Measurements from ENCODE around the gene OR51Q1.
A peak's percentile ranks its signal among the peaks of the same experiment; 100 is the strongest.

OR51Q1 gene

GRCh38 chr11:5421811-5422210 lies at the start of gene OR51Q1:
Gene OR51Q1, plus strand, starts transcription at chr11:5422111. Its CDS starts 90 bp downstream, at chr11:5422201.
- no peak for DNase-seq (ENCODE audit: low read depth, low spot score)
- no peak for TF ChIP-seq POLR2AphosphoS5 (IDR thresholded peaks at IDR 0.05; ENCODE audit: borderline replicate concordance, low read depth, low read length)
- no peak for TF ChIP-seq EZH2 (IDR thresholded peaks at IDR 0.05)
- no peak for TF ChIP-seq FOXP2 (optimal IDR thresholded peaks at IDR 0.05; ENCODE audit: control extremely low read depth, extremely low read length, insufficient read depth)
- Histone ChIP-seq H3K9me3 (ENCODE audit: low read depth, low read length) (no peaks in the 10 kb centered on the region), H3K4me3 (no peak within 1 kb of the TSS), H3K9ac (ENCODE audit: insufficient read length) (no peak within 1 kb of the TSS), H3K27ac (no peak within 1 kb of the TSS), H3K36me3 (ENCODE audit: insufficient read depth, low read length) (no peaks in the 10 kb centered on the region)

- H3K4me3 ChIP-seq: no peak overlapping the region
- no peak overlapping the region for H3K27ac ChIP-seq
- DNase-seq (ENCODE audit: low read depth, low spot score): peak; percentile 5
- no peaks in the 10 kb centered on the region for H3K9me3 ChIP-seq (ENCODE audit: low read depth, low read length)
- no peak overlapping the region for H3K9ac ChIP-seq (ENCODE audit: insufficient read length)
- no peak for TF ChIP-seq EZH2 (IDR thresholded peaks at IDR 0.05)
- no peak for TF ChIP-seq POLR2AphosphoS5 (IDR thresholded peaks at IDR 0.05; ENCODE audit: borderline replicate concordance, low read depth, low read length)
- TF ChIP-seq FOXP2 (optimal IDR thresholded peaks at IDR 0.05; ENCODE audit: control extremely low read depth, extremely low read length, insufficient read depth): no peak
- H3K36me3 ChIP-seq (ENCODE audit: insufficient read depth, low read length): no peaks in the 10 kb centered on the region
These were observed 41.1 kb upstream of the OR51Q1 start for GRCh38 chr11:5380740-5381342.

- TF ChIP-seq EZH2 (IDR thresholded peaks at IDR 0.05) (no peak), POLR2AphosphoS5 (IDR thresholded peaks at IDR 0.05; ENCODE audit: borderline replicate concordance, low read depth, low read length) (no peak), FOXP2 (optimal IDR thresholded peaks at IDR 0.05; ENCODE audit: control extremely low read depth, extremely low read length, insufficient read depth) (no peak)
- H3K9ac ChIP-seq (ENCODE audit: insufficient read length): no peak within 1 kb of the TSS
- H3K4me3 ChIP-seq: no peak within 1 kb of the TSS
- no peak for DNase-seq (ENCODE audit: low read depth, low spot score)
- no peak within 1 kb of the TSS for H3K27ac ChIP-seq
- H3K36me3 ChIP-seq (ENCODE audit: insufficient read depth, low read length): no peaks in the 10 kb centered on the region
- no peaks in the 10 kb centered on the region for H3K9me3 ChIP-seq (ENCODE audit: low read depth, low read length)
These were observed 38.3 kb upstream of the OR51Q1 start, which contains the start of gene OR51M1 for GRCh38 chr11:5383576-5383975. Gene OR51M1, plus strand, starts transcription at chr11:5383812. Its CDS starts 5,587 bp downstream, at chr11:5389399.

- Histone ChIP-seq H3K27ac (no peak overlapping the region), H3K9ac (ENCODE audit: insufficient read length) (no peak overlapping the region), H3K36me3 (ENCODE audit: insufficient read depth, low read length) (no peaks in the 10 kb centered on the region), H3K4me3 (no peak overlapping the region), H3K9me3 (ENCODE audit: low read depth, low read length) (no peaks in the 10 kb centered on the region)
- no peak for DNase-seq (ENCODE audit: low read depth, low spot score)
- TF ChIP-seq POLR2AphosphoS5 (IDR thresholded peaks at IDR 0.05; ENCODE audit: borderline replicate concordance, low read depth, low read length): no peak
- no peak for TF ChIP-seq FOXP2 (optimal IDR thresholded peaks at IDR 0.05; ENCODE audit: control extremely low read depth, extremely low read length, insufficient read depth)
- no peak for TF ChIP-seq EZH2 (IDR thresholded peaks at IDR 0.05)
These were observed 37.6 kb upstream of the OR51Q1 start for GRCh38 chr11:5384335-5384734.

- DNase-seq (ENCODE audit: low read depth, low spot score): no peak
- Histone ChIP-seq H3K27ac (no peak overlapping the region), H3K9me3 (ENCODE audit: low read depth, low read length) (no peaks in the 10 kb centered on the region), H3K36me3 (ENCODE audit: insufficient read depth, low read length) (no peaks in the 10 kb centered on the region), H3K9ac (ENCODE audit: insufficient read length) (no peak overlapping the region), H3K4me3 (no peak overlapping the region)
- no peak for TF ChIP-seq FOXP2 (optimal IDR thresholded peaks at IDR 0.05; ENCODE audit: control extremely low read depth, extremely low read length, insufficient read depth)
- TF ChIP-seq EZH2 (IDR thresholded peaks at IDR 0.05): no peak
These were observed 31.7 kb upstream of the OR51Q1 start for GRCh38 chr11:5390210-5390609.

GRCh38 chr11:5394091-5394490 lies 27.8 kb upstream of the OR51Q1 start:
- Histone ChIP-seq H3K36me3 (ENCODE audit: insufficient read depth, low read length) (no peaks in the 10 kb centered on the region), H3K9ac (ENCODE audit: insufficient read length) (no peak overlapping the region), H3K9me3 (ENCODE audit: low read depth, low read length) (no peaks in the 10 kb centered on the region), H3K4me3 (no peak overlapping the region), H3K27ac (no peak overlapping the region)
- no peak for DNase-seq (ENCODE audit: low read depth, low spot score)
- no peak for TF ChIP-seq POLR2AphosphoS5 (IDR thresholded peaks at IDR 0.05; ENCODE audit: borderline replicate concordance, low read depth, low read length)
- TF ChIP-seq EZH2 (IDR thresholded peaks at IDR 0.05): no peak
- no peak for TF ChIP-seq FOXP2 (optimal IDR thresholded peaks at IDR 0.05; ENCODE audit: control extremely low read depth, extremely low read length, insufficient read depth)

GRCh38 chr11:5398936-5399335 lies 23.0 kb upstream of the OR51Q1 start:
- no peak overlapping the region for H3K9ac ChIP-seq (ENCODE audit: insufficient read length)
- H3K9me3 ChIP-seq (ENCODE audit: low read depth, low read length): no peaks in the 10 kb centered on the region
- no peak overlapping the region for H3K27ac ChIP-seq
- DNase-seq (ENCODE audit: low read depth, low spot score): no peak
- no peak overlapping the region for H3K4me3 ChIP-seq
- TF ChIP-seq EZH2 (IDR thresholded peaks at IDR 0.05): no peak
- TF ChIP-seq FOXP2 (optimal IDR thresholded peaks at IDR 0.05; ENCODE audit: control extremely low read depth, extremely low read length, insufficient read depth): no peak
- no peak for TF ChIP-seq POLR2AphosphoS5 (IDR thresholded peaks at IDR 0.05; ENCODE audit: borderline replicate concordance, low read depth, low read length)
- H3K36me3 ChIP-seq (ENCODE audit: insufficient read depth, low read length): no peaks in the 10 kb centered on the region

- TF ChIP-seq EZH2 (IDR thresholded peaks at IDR 0.05): no peak
- Histone ChIP-seq H3K4me3 (no peak overlapping the region), H3K36me3 (ENCODE audit: insufficient read depth, low read length) (no peaks in the 10 kb centered on the region)
These were observed 16.7 kb upstream of the OR51Q1 start for GRCh38 chr11:5405173-5405572.

GRCh38 chr11:5420993-5421392 lies 918 bp upstream of the OR51Q1 start:
- no peak overlapping the region for H3K27ac ChIP-seq
- H3K9me3 ChIP-seq (ENCODE audit: low read depth, low read length): no peaks in the 10 kb centered on the region
- H3K36me3 ChIP-seq (ENCODE audit: insufficient read depth, low read length): no peaks in the 10 kb centered on the region
- H3K9ac ChIP-seq (ENCODE audit: insufficient read length): no peak overlapping the region
- no peak for DNase-seq (ENCODE audit: low read depth, low spot score)
- no peak overlapping the region for H3K4me3 ChIP-seq
- TF ChIP-seq POLR2AphosphoS5 (IDR thresholded peaks at IDR 0.05; ENCODE audit: borderline replicate concordance, low read depth, low read length): no peak
- TF ChIP-seq EZH2 (IDR thresholded peaks at IDR 0.05): no peak

More at GRCh38 chr11:5405173-5405572, 16.7 kb upstream of the OR51Q1 start:
- Histone ChIP-seq H3K9ac (ENCODE audit: insufficient read length) (no peak overlapping the region), H3K27ac (no peak overlapping the region), H3K9me3 (ENCODE audit: low read depth, low read length) (no peaks in the 10 kb centered on the region)
- no peak for DNase-seq (ENCODE audit: low read depth, low spot score)
